Measurements from ENCODE around the gene SKA3. TPM values are rescaled to one million over a fixed set of nuclear protein-coding genes. Genes with fewer than 3 reads are reported as not detected.

SKA3 gene
- total RNA-seq, 2 experiments from 2014 or later, result 33.2 to 34.7 TPM

Other genes with a start within 250 kb of the SKA3 start
- gene LATS2, start 115.0 kb downstream of the SKA3 start, total RNA-seq, result 10 to 100 TPM; 11.2 to 11.8 TPM
- 100 to 1,000 TPM; 183 to 193 TPM for gene SAP18, start 36.4 kb downstream of the SKA3 start, total RNA-seq
- gene MRPL57, start 106 bp upstream of the SKA3 start, total RNA-seq, result 10 to 100 TPM; 18.2 to 18.5 TPM